ENCODE results near the gene KCNN3.

Gene KCNN3

DNA sequence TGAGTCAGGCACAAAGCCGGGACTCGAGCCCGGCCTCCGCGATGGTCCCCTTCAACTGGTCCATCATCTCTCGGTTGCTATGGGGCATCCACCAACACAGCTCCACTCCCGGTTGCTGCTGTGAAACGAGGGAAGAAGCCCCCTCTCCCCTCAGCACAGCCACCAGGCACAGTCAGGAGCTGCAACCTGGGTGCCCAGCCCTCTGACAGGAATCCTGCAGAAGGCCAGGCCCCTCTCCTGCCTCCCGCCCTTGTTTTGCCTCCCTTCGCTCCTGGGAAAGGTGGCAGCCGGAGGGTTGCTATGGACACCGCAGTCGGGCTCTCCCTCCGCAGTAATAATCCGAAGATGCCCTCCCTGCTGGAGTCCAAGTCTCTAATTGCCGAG is 8.9 kb upstream of the KCNN3 start:
- no peak for DNase-seq

DNA sequence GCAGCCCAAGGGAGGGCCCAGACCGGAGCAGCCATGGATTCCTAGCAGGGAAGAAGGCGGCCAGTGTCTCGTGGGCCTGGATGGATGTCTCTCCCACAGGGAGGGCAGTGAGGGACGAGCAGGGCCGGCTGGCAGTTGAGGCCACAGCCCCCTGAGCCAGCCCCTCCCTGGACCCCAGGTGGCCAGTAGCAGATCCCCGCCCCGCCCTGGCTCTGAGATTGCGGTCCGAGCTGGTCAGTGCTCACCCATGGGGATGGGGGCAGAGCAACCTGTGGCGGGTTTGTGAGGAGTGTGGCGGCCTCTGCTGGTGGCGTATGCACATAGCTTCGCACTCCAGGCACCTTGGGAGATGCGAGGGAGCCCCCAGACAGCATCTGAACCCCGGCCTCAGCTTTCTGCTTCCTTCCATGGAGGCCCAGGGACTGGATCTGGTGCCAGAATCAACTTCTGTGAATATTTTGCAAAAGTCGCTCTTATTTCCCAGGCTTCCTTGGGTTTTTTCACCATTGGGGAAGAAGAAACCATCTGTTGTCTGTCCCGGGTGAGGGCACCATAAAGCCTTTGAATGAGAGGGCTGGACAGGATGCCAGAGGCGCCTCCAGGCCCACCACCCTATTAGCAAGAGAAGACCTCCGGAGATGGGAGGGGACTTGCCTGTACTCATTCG is 8.4 kb upstream of the KCNN3 start:
- peak; percentile 51 for DNase-seq

DNA sequence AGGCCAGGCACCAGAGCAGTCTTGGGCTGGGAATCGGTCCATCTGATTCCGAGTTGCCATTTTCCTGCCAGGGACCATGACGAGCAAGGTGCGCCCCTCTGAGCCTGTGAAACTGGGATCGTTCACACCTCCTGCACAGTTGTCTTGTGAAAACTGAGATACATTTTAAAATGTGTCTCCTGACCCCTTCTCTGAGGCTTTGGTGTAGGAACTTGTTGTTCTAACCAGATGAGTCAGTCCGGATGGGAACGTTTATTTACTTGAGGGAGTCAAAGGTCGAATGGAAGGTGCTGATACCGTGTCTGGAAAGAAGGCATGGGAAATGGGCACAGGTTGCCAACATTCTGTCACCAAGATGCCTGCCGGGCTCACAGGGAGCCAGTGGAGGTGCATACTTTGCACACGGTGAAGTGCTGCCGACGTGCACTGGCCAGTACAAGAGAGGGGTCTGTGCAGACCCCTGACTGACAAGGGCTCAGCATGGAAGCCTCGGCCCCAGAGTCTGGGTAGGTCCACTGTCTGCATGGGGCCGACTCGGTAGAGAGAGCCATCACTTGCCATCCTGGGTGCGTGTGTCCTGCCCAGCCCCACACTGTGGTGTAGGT is 7.4 kb upstream of the KCNN3 start:
- no peak for DNase-seq

DNA sequence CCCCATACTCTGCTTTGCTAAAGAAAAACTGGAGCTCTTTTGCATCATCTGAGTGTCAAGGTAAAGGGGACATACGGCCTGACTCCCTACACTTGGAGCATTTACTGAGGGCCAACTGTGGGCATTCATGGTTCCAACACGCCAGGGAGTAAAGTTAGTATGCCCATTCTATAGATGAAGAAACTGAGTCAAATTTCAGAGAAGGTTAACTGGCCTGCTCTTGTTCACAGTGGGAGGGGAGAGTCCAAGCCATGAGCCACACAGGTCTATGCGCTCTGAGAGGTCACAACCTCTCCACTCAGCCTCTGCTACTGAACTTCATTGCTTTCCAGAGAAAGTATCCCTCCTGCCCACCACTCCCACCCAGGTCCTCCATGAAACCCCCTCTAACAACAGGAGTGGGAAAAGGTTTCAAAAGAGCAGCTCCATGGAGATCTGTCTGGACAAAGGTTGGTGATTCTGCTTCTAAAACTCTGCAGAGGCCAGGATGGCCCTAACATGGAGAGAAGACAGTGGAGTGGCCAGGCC is 6.8 kb upstream of the KCNN3 start:
- DNase-seq = no peak

DNA sequence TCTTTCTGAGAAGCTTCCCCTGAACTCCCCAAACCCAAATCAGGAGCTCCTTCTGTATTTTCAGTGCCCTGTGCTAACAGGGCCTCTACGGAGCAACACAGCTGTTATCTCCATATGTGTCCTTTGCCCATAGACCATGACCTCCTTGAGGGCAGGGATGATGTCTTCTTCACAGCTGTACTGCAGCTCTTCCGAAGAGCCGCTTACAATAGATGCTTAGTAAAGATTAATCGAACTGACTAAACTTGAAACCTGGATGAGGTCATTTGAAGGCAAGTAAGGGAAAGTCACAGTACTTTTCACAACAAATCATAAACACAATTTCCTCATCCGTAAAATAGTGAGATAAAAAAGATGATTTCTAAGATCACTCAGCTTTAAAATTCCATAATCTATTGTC is 4.4 kb upstream of the KCNN3 start:
- no peak for DNase-seq

DNA sequence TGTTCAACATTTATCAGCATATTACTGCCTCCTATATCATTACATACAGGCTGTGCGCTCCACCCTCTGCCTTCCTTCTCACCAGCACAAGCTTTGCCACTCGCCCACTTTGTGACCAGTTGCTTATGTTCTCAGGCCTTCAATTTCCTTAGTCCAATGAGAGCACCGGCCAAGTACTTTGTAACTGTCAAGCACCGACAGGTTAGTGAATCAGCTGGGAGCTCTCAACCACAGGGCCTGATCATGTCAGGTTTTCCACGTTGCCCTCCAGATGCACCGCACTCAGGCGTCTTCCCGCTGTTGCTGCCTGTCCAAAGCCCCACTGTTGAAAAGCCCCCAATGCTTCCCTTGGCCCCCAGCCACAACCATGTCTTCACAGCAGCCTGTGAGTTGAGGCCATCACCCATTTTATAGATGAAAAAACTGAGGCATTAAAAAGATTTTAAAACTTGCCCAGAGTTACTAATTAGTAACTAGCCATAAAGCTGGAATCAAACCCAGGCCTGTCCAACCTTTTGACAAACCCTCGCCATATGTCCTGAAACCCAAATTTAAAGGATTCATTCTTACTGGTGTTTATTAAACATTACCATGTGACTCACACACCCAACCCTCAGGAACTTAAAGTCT is 3.4 kb upstream of the KCNN3 start:
- no peak for DNase-seq

DNA sequence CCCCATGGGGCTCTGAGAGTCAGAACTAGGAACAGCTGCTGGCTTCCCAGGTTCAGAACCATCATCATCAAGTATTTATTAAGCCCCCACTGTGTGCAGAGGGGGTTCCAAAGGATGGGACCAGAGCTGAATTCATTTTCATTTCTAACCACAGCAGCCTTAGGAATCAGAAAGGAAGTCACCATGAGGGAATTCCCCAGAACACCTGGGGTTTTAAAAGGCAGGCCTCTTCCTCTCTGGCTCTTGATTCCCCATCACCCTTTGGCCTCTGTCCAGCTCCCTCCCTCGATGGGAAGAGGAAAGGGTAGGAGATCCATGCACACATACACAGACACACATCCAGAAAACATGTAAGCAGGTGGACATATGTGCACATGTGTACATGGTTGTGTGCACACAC is 1.3 kb upstream of the KCNN3 start:
- DNase-seq = no peak

DNA sequence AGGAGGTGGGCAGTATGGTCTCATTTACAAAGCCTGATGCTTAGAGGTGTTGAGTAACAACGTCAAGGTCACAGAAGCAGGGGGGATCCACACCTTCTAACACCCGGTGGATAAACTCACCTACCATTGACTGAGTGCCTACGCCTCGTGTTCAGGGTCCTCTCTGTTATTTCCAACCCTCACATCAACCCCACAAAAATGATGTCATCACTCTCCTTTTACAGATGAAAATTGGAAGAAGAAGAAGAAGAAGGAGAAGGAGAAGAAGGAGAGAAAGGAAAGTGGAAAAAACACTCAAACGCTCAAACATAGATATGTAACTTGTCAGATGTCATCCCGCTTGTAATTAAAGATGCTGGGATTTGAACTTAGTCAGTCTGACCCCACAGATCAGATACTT is 653 bp upstream of the KCNN3 start:
- no peak for DNase-seq

DNA sequence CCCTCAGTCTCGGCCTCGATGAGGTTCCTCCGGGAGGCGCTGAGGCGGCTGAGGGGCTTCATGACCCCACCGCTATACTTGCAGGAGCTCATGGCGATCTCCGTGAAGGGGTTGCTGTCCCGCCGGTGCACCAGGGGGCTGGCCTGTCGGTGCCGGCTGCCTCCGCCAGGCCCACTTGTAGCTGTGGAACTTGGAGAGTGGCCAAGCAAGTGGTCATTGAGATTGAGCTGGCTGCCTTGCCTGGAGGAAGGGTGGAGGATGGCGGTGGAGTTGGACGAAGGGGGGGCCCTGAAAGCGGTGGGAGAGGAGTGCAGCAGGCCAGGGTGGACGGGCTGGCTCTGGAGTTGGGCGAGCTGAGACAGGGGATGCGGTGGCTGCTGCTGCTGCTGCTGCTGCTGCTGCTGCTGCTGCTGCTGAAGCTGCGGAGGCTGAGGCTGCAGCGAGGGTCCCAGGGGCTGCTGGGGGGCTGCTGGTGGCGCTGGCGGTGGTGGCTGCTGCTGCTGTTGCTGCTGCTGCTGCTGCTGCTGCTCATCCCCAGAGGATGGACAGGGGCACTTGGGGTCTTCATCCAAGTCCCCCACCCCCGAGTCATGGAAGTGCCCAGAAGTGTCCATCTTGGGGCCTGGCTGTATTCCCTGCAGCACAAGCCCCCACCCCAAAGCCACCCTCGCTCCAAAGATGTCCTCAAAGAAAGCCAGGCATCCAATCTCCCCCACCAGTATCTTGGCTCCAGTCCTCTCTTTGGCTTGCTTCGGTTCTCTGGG is 548 bp downstream of the KCNN3 start:
- DNase-seq = peak; percentile 45

DNA sequence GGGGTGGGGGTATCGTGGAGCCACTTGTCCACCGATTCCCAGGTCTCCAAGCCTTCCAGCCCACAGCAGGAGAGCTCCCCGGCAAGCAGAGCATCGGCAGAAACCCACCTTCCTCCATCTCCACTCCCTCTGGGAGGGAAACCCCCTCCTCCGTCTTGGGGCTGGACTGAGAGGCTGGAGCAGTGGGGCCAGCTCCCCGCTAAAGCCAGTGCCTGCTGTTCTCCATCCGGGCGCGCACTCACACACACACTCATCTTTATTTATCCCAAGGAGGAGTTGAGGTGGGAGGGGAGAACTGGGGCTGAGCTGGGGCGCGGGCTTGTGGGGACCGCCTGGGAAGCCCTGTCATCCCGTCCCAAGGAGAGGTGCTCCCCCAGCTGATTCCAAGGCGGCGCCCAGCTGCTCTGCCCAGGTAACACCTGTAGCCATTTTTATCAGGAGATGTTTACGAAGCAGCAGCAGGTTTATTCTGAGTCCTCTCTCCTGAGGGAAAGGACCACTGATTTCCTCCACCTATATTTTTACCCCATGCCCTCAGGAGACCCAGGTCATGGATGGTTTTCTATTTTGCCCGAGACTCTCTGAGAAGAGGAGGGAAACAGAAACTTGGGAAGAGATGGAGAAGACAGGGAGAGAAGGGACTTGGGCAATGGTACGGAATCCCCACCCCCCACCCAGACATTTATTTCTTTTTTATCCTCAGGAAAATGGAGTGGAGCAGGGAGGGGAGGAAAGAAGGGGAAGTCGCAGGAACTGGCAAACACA is 2.1 kb downstream of the KCNN3 start:
- no peak for DNase-seq

DNA sequence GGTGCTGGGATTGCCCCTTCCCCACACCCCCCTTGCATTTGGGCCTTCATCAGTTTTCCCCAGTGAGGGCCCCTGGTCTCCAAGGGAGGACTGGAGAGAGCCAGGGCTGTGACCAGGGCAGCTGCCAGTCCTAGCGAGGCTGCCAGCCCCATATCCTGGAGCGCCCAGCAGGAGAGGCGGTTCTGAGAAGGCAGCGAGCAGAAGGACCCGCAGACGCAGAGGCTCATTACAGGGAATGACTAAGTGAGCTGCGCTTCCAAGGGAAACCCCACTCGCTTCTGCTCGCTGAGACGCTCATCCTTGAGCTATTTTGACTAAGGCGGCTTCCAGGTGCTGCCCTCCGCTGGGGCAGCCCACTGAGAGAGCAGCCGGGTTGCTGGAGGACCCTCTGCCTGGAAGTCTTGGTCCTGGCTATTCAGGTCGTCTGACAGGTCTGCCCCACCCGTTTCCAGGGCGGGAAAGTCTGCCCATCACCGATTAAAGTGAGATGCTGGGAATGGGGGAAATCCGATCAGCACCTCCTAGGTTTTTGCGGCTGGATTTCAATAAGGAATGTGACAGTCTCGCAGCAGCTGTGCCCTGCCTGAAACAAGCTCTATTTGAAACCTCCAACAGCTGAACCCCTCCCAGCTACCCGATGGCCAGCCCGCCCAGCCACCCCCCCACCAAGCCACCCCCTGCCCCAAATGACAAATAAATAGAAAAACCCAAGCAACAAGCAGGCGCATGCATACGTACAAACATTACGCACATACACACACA is 2.8 kb downstream of the KCNN3 start:
- DNase-seq = peak; percentile 81

DNA sequence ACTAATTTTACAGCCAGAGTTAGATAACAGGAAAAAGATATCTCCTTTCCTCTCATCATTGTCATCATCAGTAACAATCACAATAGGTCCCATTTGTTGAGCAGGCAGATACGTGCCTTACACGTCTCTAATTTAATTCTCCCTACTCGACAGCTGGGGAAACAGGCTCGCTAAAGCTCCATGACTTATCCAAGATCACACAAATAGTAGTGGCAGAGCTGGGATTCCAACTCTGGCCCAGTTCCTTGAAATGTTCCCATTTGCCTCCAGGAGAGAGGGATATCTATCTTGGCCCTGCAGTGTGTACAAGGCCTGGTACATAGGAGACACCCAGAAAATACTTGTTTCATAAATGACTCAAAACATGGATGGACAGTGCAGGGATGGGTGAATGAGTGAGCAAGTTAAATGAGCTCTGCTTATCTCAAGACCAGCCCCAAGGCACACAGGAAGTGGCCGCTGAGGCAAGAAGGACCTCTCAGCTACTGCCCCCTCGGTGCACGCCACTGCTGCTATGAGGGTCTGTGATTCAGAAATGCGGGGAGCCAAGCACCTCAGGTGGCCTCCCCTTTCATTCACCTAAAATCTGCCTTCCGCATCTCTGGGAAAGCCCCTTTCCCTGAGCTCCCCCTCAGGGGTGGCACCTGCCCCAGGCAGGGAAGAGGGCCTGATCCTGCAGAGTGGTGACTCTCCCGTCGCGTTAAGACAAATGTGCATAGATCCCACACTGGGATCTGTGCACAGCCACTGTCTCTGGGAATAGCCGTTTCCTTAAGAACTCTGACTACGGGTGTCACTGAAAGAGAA is 3.6 kb downstream of the KCNN3 start:
- peak; percentile 36 for DNase-seq

DNA sequence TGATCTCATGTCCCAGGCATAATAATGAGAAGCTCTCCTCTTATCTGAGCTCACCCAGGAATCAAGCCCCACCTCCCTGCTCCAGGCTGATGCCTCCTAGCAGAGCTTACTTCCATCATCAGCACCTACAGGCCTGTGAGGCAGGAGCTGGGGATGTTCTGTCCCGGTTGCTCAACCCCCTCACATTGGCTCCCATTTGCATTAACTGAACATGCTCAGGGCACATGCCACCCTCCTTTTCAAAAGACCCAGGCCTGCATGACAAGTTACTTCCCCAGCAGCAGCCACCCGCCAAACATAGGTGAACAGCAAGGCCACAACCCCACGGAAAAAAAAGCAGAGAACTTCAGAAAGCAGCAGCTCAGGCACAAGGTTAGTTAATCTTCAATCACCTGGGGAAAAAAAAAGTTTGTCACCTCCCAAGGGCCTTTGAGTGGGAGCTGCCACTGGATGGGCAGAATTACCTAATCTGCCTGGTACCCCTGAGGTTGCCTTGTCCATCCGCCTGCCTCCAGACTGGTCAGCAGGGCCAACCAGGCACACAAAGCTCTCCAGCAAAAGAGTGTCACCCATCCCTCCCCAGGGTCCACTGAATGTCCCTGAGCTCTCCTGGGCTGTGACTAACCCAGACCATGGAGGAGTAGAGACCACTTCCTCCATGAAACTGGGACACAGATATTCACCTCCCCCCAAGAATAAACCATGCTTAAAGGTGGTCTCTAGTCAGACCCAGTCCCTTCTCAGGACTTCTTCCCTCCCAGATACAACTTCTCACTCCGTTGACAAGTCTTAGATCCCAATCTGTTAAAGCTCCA is 4.4 kb downstream of the KCNN3 start:
- DNase-seq = no peak

DNA sequence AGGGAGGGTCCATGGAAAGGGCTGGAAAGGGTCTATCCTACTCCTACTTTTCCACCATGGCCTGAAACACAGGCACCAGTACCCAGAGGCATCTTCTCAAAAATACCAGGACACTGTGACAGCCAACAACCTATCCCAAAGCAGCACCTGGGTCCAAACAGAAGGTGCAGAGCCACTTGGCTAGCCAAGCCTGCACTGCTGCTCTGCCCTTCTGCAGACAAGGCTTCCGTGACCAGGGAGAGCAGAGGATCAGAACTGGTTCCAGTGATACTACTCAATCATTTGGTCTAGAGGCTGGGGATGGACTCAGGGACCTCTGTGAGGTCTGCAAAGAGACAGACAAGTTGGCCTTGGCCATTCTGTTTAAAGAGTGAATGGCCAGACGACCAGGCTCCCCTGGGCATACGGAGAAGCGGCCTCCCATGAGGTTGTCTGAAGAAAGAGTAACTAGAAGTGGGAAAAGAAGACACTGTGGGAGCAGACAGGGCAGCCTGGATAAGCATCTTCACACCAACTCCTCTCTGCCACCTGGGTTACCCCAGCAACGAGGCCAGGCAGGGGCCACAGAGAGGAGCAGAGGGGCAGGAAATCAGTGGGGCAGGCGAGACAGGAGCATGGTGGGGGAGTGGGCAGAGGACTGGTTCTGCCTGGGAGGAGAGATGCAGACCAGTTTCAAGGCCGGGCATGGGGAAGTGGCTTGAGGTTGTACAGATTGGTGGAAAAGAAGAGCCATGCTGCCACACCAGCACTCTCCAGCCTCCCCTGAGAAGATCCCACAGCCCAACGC is 5.7 kb downstream of the KCNN3 start:
- DNase-seq = no peak

DNA sequence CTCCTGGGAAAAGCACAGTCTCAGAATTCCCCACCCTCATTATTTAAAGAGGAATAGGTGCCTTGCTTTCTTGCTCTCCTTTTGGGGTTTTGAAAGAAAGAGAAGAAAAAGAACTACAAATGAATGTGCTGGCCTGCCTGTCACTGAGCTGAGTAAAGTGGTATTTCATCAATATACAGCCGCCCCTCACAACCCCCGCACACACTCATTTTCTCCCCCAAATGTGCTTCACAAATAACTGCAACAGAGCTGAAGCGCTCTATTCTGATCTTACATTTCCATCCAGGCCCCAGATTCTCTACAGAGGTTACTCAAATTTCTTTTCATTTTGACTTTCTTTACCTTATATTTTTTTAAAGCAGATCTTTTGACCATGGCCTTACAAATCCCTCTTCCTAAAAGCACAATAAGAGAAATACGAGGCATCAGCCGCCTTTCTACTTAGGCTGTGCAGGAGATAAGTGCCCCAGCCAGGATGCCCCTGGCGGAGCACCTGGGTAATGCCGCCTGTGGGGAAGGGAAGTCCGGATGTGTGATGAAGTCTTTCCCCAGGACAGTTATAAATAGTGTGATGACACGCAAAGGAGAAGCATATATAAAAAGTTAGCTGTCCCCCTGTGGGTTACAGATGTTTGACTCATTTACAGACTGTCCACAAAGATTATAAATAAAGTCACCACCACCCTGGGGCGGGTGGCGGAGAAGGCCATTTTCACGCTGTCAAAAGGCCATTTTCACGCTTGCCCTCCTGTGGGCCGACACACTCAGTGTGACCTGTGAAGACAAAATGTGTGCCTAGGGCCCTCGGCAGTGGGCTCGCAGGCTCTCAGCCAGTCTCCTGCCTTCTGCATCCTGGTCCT is 6.5 kb downstream of the KCNN3 start:
- peak; percentile 82 for DNase-seq

DNA sequence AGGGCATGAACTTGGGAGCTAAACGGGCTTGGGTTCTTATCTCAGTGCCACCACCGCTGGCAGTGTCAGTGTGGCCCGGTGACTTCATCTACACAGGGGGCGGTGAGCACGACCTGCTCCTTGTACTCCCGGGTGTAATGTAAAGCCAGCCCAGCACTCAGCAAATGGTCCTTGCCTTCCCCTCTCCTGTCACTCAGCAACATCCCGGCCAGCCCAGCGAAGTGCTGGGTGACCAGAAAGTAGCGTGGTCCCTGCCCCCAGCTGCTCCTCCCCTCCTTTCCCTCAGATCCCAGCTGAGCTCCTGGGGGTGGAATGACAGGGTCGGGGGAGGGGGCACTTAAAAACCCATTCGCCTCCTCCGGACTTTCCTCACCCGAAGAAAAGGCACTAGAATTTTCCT is 7.2 kb downstream of the KCNN3 start:
- no peak for DNase-seq

DNA sequence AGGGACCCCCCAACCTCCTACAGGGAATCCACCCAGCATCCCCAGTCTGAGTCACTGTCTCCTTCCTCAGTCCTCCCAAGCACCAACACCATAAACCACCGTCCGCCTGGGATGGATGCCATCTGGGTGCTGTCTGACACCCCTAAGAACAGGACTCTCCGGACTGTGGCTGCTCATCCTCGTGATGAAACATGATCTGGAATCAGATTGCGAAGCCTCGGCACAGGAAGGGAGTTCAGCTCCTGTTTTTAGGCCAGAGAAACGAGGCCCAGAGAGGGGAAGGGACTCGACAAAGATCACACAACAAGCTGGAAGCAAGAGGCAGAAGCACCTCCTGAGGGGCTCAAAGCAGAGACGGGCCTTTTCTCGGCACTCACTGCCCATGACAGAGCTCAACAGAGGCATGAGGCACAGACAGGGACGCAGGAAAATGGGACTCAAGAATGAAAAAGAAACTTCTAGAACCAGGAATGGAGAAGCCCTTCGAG is 8.4 kb downstream of the KCNN3 start:
- no peak for DNase-seq

Data from fibroblast of skin of back (primary cell).